ENCODE measurements around the gene PRG2.
A peak's percentile ranks its signal among the peaks of the same experiment; 100 is the strongest.

Gene PRG2

GRCh38 chr11:57426439-57426928 is 36.0 kb upstream of the PRG2 start:
- Mint-ChIP-seq H3K36me3 (ENCODE audit: insufficient read depth) (peaks cover 17% of the 10 kb centered on the region), H3K27ac (ENCODE audit: low read depth) (peak overlapping the region; percentile 94), H3K4me3 (peak overlapping the region; percentile 84), H3K9me3 (no peaks in the 10 kb centered on the region), H3K4me1 (peaks cover 62% of the 10 kb centered on the region), H3K27me3 (no peaks in the 10 kb centered on the region)
- ATAC-seq (replicated peaks; ENCODE audit: extremely low read depth, poor library complexity, severe bottlenecking) = no peak
- DNase-seq (ENCODE audit: low spot score in 2 of 2) = no peak

GRCh38 chr11:57425565-57426438 is 35.4 kb upstream of the PRG2 start:
- Mint-ChIP-seq H3K9me3 (no peaks in the 10 kb centered on the region), H3K27ac (ENCODE audit: low read depth) (peak overlapping the region; percentile 94), H3K4me3 (peak overlapping the region; percentile 84), H3K4me1 (peaks cover 68% of the 10 kb centered on the region), H3K36me3 (ENCODE audit: insufficient read depth) (peaks cover 17% of the 10 kb centered on the region), H3K27me3 (no peaks in the 10 kb centered on the region)
- ATAC-seq (replicated peaks; ENCODE audit: extremely low read depth, poor library complexity, severe bottlenecking) = no peak
- DNase-seq (ENCODE audit: low spot score in 2 of 2) = no peak

GRCh38 chr11:57424792-57425564 is 34.5 kb upstream of the PRG2 start:
- no peaks in the 10 kb centered on the region for H3K9me3 Mint-ChIP-seq
- H3K4me1 Mint-ChIP-seq = peaks cover 72% of the 10 kb centered on the region
- ATAC-seq (replicated peaks; ENCODE audit: extremely low read depth, poor library complexity, severe bottlenecking) = peak; percentile 97
- H3K4me3 Mint-ChIP-seq = peak overlapping the region; percentile 84
- peaks cover 17% of the 10 kb centered on the region for H3K36me3 Mint-ChIP-seq (ENCODE audit: insufficient read depth)
- peak; percentile 61 to 84 for DNase-seq (ENCODE audit: low spot score in 2 of 2)
- no peaks in the 10 kb centered on the region for H3K27me3 Mint-ChIP-seq
- H3K27ac Mint-ChIP-seq (ENCODE audit: low read depth) = peak overlapping the region; percentile 94

GRCh38 chr11:57424137-57424791 is 33.8 kb upstream of the PRG2 start:
- Mint-ChIP-seq H3K4me3 (peak overlapping the region; percentile 84), H3K9me3 (no peaks in the 10 kb centered on the region), H3K4me1 (peaks cover 74% of the 10 kb centered on the region), H3K27me3 (no peaks in the 10 kb centered on the region), H3K27ac (ENCODE audit: low read depth) (peak overlapping the region; percentile 94), H3K36me3 (ENCODE audit: insufficient read depth) (peaks cover 17% of the 10 kb centered on the region)
- DNase-seq (ENCODE audit: low spot score in 2 of 2) (no peak), ATAC-seq (replicated peaks; ENCODE audit: extremely low read depth, poor library complexity, severe bottlenecking) (no peak)

GRCh38 chr11:57422669-57423068 is 32.2 kb upstream of the PRG2 start:
- Mint-ChIP-seq H3K4me3 (peak overlapping the region; percentile 57), H3K36me3 (ENCODE audit: insufficient read depth) (peaks cover 23% of the 10 kb centered on the region), H3K27ac (ENCODE audit: low read depth) (peak overlapping the region; percentile 94), H3K9me3 (no peaks in the 10 kb centered on the region), H3K4me1 (peaks cover 76% of the 10 kb centered on the region), H3K27me3 (no peaks in the 10 kb centered on the region)
- no peak for DNase-seq (ENCODE audit: low spot score in 2 of 2)
- no peak for ATAC-seq (replicated peaks; ENCODE audit: extremely low read depth, poor library complexity, severe bottlenecking)

- Mint-ChIP-seq H3K27me3 (no peaks in the 10 kb centered on the region), H3K4me3 (peak overlapping the region; percentile 50), H3K9me3 (no peaks in the 10 kb centered on the region), H3K36me3 (ENCODE audit: insufficient read depth) (peaks cover 29% of the 10 kb centered on the region), H3K4me1 (peaks cover 67% of the 10 kb centered on the region), H3K27ac (ENCODE audit: low read depth) (peak overlapping the region; percentile 74)
- ATAC-seq (replicated peaks; ENCODE audit: extremely low read depth, poor library complexity, severe bottlenecking) (no peak), DNase-seq (ENCODE audit: low spot score in 2 of 2) (no peak)
These were observed 31.4 kb upstream of the PRG2 start for GRCh38 chr11:57421805-57422204.

- Mint-ChIP-seq H3K36me3 (ENCODE audit: insufficient read depth) (peaks cover 27% of the 10 kb centered on the region), H3K4me1 (peaks cover 60% of the 10 kb centered on the region), H3K9me3 (no peaks in the 10 kb centered on the region), H3K27me3 (no peaks in the 10 kb centered on the region), H3K4me3 (no peak overlapping the region), H3K27ac (ENCODE audit: low read depth) (peak overlapping the region; percentile 74)
- ATAC-seq (replicated peaks; ENCODE audit: extremely low read depth, poor library complexity, severe bottlenecking) (no peak), DNase-seq (ENCODE audit: low spot score in 2 of 2) (no peak)
These were observed 30.6 kb upstream of the PRG2 start for GRCh38 chr11:57421066-57421465.

- ATAC-seq (replicated peaks; ENCODE audit: extremely low read depth, poor library complexity, severe bottlenecking) (no peak), DNase-seq (ENCODE audit: low spot score in 2 of 2) (no peak)
- Mint-ChIP-seq H3K27ac (ENCODE audit: low read depth) (no peak overlapping the region), H3K27me3 (no peaks in the 10 kb centered on the region), H3K36me3 (ENCODE audit: insufficient read depth) (peaks cover 30% of the 10 kb centered on the region), H3K4me3 (no peak overlapping the region), H3K4me1 (peaks cover 42% of the 10 kb centered on the region), H3K9me3 (no peaks in the 10 kb centered on the region)
These were observed 28.7 kb upstream of the PRG2 start for GRCh38 chr11:57419146-57419545.

- DNase-seq (ENCODE audit: low spot score in 2 of 2) (no peak), ATAC-seq (replicated peaks; ENCODE audit: extremely low read depth, poor library complexity, severe bottlenecking) (no peak)
- no peaks in the 10 kb centered on the region for H3K9me3 Mint-ChIP-seq
- H3K27ac Mint-ChIP-seq (ENCODE audit: low read depth) = no peak overlapping the region
- no peaks in the 10 kb centered on the region for H3K27me3 Mint-ChIP-seq
- H3K36me3 Mint-ChIP-seq (ENCODE audit: insufficient read depth) = peaks cover 40% of the 10 kb centered on the region
- peaks cover 41% of the 10 kb centered on the region for H3K4me1 Mint-ChIP-seq
- no peak overlapping the region for H3K4me3 Mint-ChIP-seq
These were observed 27.7 kb upstream of the PRG2 start for GRCh38 chr11:57418131-57418530.

- DNase-seq (ENCODE audit: low spot score in 2 of 2) = no peak
- H3K27me3 Mint-ChIP-seq = no peaks in the 10 kb centered on the region
- H3K9me3 Mint-ChIP-seq = no peaks in the 10 kb centered on the region
- H3K4me3 Mint-ChIP-seq = no peak overlapping the region
- H3K4me1 Mint-ChIP-seq = peaks cover 30% of the 10 kb centered on the region
- peaks cover 44% of the 10 kb centered on the region for H3K36me3 Mint-ChIP-seq (ENCODE audit: insufficient read depth)
- H3K27ac Mint-ChIP-seq (ENCODE audit: low read depth) = no peak overlapping the region
- no peak for ATAC-seq (replicated peaks; ENCODE audit: extremely low read depth, poor library complexity, severe bottlenecking)
These were observed 26.6 kb upstream of the PRG2 start for GRCh38 chr11:57417056-57417455.

GRCh38 chr11:57416436-57416835 is 26.0 kb upstream of the PRG2 start:
- Mint-ChIP-seq H3K4me1 (peaks cover 24% of the 10 kb centered on the region), H3K4me3 (no peak overlapping the region), H3K9me3 (no peaks in the 10 kb centered on the region), H3K27ac (ENCODE audit: low read depth) (no peak overlapping the region), H3K27me3 (no peaks in the 10 kb centered on the region), H3K36me3 (ENCODE audit: insufficient read depth) (peaks cover 49% of the 10 kb centered on the region)
- DNase-seq (ENCODE audit: low spot score in 2 of 2) (no peak), ATAC-seq (replicated peaks; ENCODE audit: extremely low read depth, poor library complexity, severe bottlenecking) (no peak)

- Mint-ChIP-seq H3K27me3 (no peaks in the 10 kb centered on the region), H3K4me3 (no peak overlapping the region), H3K4me1 (peaks cover 14% of the 10 kb centered on the region), H3K27ac (ENCODE audit: low read depth) (no peak overlapping the region), H3K9me3 (no peaks in the 10 kb centered on the region), H3K36me3 (ENCODE audit: insufficient read depth) (peaks cover 55% of the 10 kb centered on the region)
- ATAC-seq (replicated peaks; ENCODE audit: extremely low read depth, poor library complexity, severe bottlenecking) (no peak), DNase-seq (ENCODE audit: low spot score in 2 of 2) (no peak)
These were observed 24.3 kb upstream of the PRG2 start for GRCh38 chr11:57414612-57415212.

Measured in central memory CD8-positive, alpha-beta T cell (primary cell).